Activated CD8-positive, alpha-beta memory T cell treated with anti-CD3 and anti-CD28 coated beads, Interleukin-2, amount 50 U/mL, for 24 hours (primary cell): ENCODE data around the gene ASPN.

ENCODE experiments used
- DNase-seq: peaks from one replicate; pipeline ENCODE4 v3.0.0-alpha.2; 2020; ENCODE audit errors: extremely low read depth

The ASPN gene

GRCh38 chr9:92504881-92505280, 22.6 kb upstream of the ASPN start:
- no peak for DNase-seq

- DNase-seq, result no peak
Observed at GRCh38 chr9:92503156-92503555, 20.9 kb upstream of the ASPN start.

DNA sequence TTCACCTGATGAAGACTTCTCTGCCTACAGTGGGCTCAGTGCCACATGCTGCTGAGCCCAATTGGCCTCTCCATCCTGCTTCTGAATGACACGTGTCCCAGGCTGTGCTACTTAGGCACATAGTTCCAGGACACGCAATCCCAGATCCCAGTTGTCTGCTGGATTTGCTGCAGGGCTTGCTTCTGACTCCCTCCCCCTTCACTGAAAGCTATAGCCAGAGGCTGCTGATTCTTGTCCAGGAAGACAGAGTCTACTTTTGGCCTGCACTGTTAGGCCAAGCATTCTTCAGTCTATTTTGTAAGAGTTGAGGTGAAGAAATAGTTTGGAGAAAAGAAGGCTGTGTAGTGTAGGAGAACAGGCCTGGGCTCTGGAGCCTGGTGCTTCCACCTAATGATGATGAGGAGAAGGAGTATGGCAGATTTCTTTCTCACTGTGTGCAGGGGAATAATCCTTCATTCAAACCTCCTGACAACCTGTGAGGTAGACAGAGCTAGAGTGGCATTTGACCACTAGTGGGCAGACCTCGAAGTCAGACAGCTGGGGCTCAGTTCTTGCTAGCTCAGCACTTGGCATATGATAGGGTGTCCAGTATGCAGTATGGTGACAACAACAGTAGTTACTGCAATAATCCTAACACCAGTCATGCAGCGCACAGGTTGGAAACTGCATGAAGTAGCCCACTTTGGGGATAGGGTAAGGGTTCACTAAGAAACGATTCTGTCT, 19.5 kb upstream of the ASPN start:
- no peak for DNase-seq

DNA sequence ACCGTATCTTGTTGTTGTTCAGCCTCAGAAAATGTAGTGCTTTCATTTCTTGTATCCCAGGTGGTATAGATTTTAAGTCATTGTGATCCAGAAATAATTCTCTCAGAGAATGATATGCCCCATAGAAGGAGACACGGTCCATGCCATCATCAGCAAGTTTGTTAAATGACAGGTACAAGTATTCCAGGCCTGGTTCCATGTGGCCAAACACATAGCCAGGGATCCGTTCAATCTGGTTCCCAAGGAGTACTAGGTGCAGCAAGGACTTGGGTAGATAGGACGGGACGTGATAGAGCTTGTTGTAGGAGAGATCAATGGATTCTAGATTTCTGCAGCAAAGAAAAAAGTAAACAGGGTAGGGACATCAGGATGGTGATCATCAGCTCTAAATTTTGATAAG, 18.4 kb upstream of the ASPN start:
- no peak for DNase-seq

DNA sequence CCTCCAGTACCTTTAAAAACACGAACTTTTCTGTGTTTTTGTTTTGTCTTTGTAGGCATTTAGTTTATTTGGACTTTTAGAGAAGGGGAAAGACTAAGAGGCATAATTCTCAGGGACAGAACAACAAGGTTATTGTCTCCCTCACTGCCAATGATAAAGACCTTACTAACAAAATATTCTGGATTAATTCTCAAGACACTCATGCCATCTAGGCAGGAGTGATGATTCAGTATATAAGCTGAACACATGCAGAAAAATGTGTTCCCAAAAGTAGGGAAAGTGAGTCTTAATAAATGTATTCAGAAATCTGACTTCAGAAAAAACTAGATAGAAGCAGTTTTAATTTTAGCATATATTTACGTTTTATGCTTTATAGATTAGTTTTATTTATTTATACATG, 17.4 kb upstream of the ASPN start:
- no peak for DNase-seq

- DNase-seq, result no peak
Observed at GRCh38 chr9:92496396-92497176, 14.3 kb upstream of the ASPN start.

- no peak for DNase-seq
Observed at GRCh38 chr9:92494856-92495255, 12.6 kb upstream of the ASPN start.

DNA sequence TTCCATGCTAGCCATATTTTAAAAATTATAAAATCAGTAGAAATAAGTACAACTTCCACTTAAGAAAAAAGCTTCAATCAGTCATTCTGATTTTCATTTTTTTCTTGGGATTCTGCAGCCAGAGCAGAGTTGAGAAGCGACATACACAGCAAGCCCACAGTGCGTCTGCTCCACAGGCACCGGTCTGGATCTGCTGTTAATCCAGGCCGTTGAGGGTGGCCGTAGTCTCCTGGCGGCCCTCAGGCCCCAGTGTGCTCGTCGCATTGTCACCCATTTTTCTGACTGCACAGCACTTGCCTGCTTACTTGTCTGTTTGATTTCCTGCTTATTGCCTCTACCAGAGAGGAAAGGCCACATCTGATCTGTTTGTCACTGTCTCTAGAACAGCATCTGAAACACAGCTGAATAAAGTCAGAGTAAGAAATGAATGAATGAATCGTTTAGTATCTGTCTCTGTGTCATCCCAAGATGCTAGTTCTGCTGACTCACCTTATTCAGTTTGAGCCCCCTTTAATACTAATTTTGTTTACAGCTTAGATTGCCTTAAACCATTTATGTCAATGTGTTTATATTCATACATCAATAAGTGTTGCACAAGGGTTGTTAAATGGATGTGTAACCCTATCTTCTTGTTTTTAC, 11.6 kb upstream of the ASPN start:
- DNase-seq, result no peak

DNA sequence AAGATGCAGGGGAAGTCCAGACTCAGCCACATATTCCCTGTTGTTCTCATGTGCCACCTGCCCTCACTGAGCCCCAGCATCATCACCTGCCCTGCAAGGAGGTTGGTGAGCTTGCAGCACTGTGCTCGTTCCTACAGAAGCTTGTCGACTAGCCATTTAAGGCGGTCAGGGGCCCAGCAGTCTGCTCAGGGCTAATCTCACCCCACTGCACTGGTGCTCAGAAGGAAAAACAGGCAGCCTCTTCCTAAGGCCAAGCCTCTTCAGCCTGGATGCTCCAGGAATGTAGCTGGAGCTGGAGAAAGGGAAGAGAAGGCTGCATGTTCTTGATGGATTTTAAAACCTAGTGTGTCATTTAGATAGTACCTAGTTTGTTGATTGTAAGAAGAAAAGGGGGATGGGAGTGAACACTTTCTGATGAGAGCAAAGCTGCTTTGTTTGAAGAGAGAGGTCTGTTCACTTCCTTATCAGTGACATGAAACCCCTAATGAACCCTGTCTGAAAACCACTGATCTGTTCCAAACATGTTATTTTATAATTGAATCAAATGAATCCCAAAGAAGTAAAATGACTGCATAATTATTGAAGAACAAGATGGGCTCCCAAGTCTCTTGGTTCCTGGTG, 10.6 kb upstream of the ASPN start:
- no peak for DNase-seq

DNA sequence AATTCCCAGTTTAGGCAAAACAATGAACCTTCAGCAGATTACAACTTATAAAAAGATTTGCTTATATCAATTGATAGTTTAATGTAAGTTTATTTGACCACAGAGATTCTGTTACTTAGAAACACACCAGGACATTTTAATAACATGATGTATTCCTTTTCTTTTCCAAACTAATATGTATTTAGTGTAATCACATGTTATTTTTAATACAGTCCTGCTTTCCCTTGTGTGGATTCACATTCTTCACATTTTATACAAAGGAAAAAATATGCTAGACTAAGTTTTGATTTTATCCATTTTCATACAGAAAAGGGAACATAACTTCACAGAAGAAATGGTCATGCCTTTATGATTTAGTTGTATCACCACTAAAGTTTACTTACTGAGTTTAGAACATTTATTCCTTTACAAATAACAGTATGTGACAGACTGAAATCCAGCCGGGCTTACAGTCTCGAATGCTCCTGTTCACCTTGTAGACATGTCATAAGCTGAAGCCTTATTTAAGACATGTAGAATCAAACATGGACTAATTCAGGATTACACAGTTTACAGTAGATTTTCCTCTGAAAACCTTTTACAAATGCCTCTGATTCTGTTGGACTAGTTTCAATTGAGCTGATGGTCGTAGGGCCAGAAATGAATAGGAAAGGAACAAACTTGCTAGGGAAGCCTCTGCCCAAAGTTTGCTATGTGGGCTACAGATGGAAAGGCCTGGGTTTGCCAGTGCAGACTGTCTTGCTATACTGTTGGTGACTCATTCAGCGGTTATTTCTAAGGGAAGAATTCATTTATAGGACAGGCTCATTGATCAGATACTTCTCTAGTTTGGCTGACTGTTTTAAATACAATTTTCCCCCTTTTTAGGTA, 6.6 kb upstream of the ASPN start:
- no peak for DNase-seq

DNA sequence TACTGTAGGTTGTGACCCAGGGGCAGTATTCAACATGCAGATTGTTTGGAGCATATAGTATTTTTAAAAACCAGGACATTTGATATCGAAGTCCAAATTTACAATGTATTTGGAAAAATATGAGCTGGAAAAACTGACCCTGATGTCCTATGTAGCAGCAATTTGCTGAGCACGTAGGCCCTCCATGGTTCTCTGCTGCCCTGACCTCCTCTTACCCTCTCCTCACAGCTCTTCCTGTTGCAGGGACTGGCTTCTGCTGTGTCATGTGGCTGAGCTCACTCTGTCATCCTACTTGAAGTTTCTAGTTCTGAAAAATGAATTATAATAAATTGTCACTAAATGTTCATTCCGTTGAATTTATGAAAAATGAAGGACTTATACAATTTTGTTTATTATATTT, 4.1 kb upstream of the ASPN start:
- DNase-seq, result no peak

DNA sequence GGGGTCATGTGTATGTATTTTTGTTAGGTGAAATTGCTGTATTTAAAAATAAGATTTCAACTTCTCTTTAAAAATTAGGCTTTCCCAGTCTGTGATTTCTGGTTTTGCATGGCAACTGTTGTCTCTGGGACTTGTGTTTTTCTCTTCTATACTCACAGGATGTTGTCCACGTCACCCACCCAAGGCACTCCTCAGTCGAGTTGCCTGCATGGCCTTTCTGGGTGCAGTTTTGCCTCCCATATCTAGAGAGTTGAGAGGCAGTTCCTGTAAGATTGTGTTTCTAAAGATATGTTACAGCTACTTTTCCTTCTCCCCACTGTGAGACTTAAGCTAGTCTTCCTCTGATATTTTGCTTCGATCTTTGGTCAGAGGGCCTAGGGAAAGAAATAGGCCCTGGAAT, 2.3 kb upstream of the ASPN start:
- DNase-seq, result no peak

GRCh38 chr9:92483627-92484545, 1.6 kb upstream of the ASPN start:
- DNase-seq, result no peak

GRCh38 chr9:92482805-92483204, 499 bp upstream of the ASPN start:
- DNase-seq, result no peak

GRCh38 chr9:92480986-92481633, 1.2 kb downstream of the ASPN start:
- DNase-seq, result no peak

GRCh38 chr9:92480291-92480771, 2.0 kb downstream of the ASPN start:
- no peak for DNase-seq

DNA sequence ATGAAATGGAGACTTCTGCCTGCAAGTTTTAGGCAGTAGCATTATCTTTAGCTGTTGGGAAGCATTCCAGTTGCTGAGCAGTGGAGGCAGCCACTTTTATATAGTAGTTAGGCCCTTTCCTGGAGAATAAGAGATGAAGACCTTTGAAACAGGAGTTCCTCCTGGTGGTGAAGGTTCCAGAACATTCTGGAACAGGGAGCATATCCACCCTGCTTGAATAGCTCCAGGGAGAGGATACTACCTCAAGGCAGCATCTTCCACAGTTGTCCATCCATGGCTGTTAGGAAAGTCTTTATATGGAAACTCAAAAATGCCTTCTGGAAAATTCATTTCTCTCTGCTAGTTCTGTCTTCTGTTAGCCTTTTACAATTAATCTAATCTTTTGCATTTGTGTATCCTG, 3.0 kb downstream of the ASPN start:
- DNase-seq, result no peak

GRCh38 chr9:92478783-92479182, 3.5 kb downstream of the ASPN start:
- no peak for DNase-seq

GRCh38 chr9:92476962-92477361, 5.3 kb downstream of the ASPN start:
- no peak for DNase-seq

DNA sequence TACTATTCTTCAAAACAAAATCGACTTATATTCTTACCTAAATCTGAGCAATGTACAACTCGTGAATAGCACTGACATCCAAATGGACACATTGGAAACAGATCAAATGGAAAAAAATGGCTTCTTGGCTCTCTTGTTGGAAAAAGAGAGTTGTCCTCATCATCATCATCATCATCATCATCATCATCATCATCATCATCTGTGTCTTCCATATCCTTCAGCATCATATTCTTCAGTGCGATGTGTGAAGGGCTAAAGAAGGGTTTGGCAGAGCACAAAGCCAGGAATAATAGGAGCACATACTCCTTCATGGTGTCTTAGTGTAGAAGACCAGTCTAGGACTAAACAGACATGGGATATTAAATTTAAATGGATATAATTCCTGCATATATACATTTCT, 7.7 kb downstream of the ASPN start:
- DNase-seq, result no peak
